Hepatocyte (in vitro differentiated cells): ENCODE results near the gene INPP5D. TPM values are rescaled to one million over a fixed set of nuclear protein-coding genes. Genes with fewer than 3 reads are reported as not detected.
"Not testable (repeated sequence)": the region's sequence is repeated elsewhere in the genome, so short reads cannot be mapped to it uniquely, and the experiment has no call there.

Source experiments
- DNase-seq: peaks from one replicate; pipeline ENCODE4 v3.0.0-alpha.2; 2016; ENCODE audit warnings: low spot score
- H2AFZ ChIP-seq: fragments of 200-600 bp; sonication (generic); 2 replicates; pipeline ENCODE4 v1.6.0; 2016; ENCODE audit warnings: antibody characterized with exemption, mild to moderate bottlenecking
- H3K27ac ChIP-seq: fragments of 200-600 bp; sonication (generic); 2 replicates; pipeline ENCODE4 v1.5.1; 2016; ENCODE audit warnings: mild to moderate bottlenecking
- H3K27me3 ChIP-seq: fragments of 200-600 bp; sonication (generic); 2 replicates; pipeline ENCODE4 v1.6.1; 2016
- H3K36me3 ChIP-seq: fragments of 200-600 bp; sonication (generic); replicated peaks from 2 replicates; pipeline ENCODE4 v1.5.1; 2016; ENCODE audit warnings: low read depth; ENCODE audit not compliant: insufficient read depth
- H3K4me1 ChIP-seq: fragments of 200-600 bp; sonication (generic); 2 replicates; pipeline ENCODE4 v1.5.1; 2016; ENCODE audit warnings: mild to moderate bottlenecking, moderate library complexity; ENCODE audit not compliant: insufficient read depth
- H3K4me2 ChIP-seq: fragments of 200-600 bp; sonication (generic); 2 replicates; pipeline ENCODE4 v1.6.0; 2016
- H3K4me3 ChIP-seq: fragments of 200-600 bp; sonication (generic); 2 replicates; pipeline ENCODE4 v1.5.1; 2016; ENCODE audit warnings: mild to moderate bottlenecking
- H3K79me2 ChIP-seq: fragments of 200-600 bp; sonication (generic); 2 replicates; pipeline ENCODE4 v1.6.0; 2017; ENCODE audit warnings: mild to moderate bottlenecking
- H3K9me2 ChIP-seq: fragments of 200-600 bp; sonication (generic); replicated peaks from 2 replicates; pipeline ENCODE4 v1.6.0; 2017; ENCODE audit warnings: mild to moderate bottlenecking; ENCODE audit not compliant: insufficient read depth
- H3K9me3 ChIP-seq: fragments of 200-600 bp; sonication (generic); 2 replicates; pipeline ENCODE4 v1.5.1; 2016; ENCODE audit warnings: low read depth, mild to moderate bottlenecking
- H4K20me1 ChIP-seq: fragments of 200-600 bp; sonication (generic); 2 replicates; pipeline ENCODE4 v1.6.0; 2016; ENCODE audit warnings: mild to moderate bottlenecking; ENCODE audit not compliant: insufficient read depth, poor library complexity, severe bottlenecking
- CTCF ChIP-seq: fragments of 200-600 bp; sonication (generic); IDR thresholded peaks from 2 replicates; pipeline ENCODE4 v1.5.1; 2016; ENCODE audit warnings: antibody characterized with exemption, mild to moderate bottlenecking; ENCODE audit not compliant: poor library complexity
- EZH2 ChIP-seq: fragments of 200-600 bp; sonication (generic); IDR thresholded peaks from 2 replicates; pipeline ENCODE4 v1.6.1; 2016; ENCODE audit warnings: antibody characterized with exemption, mild to moderate bottlenecking, borderline replicate concordance
- EZH2phosphoT487 ChIP-seq: fragments of 200-600 bp; sonication (generic); IDR thresholded peaks from one replicate; pipeline ENCODE4 v1.6.1; 2018; ENCODE audit warnings: antibody characterized with exemption, mild to moderate bottlenecking, low read depth, moderate library complexity; ENCODE audit not compliant: unreplicated experiment, severe bottlenecking
- WGBS: methylation state at CpG from one replicate; pipeline ENCODE4 v1.1.6; 2016; ENCODE audit warnings: low lambda C conversion rate; ENCODE audit errors: missing lambda C conversion rate; 5-methylcytosine and 5-hydroxymethylcytosine counted together
- polyA plus RNA-seq: library from polyadenylated mRNA; unstranded; fragments of >200 nt; fragmentation: Nextera tagmentation; extraction: Ambion mirVana; gene quantifications from 2 replicates; pipeline ENCODE4 v1.2.1, GENCODE V29; 2016
- total RNA-seq: library from RNA; depleted of rRNA; stranded (reverse); fragments of >200 nt; gene quantifications from 2 replicates; pipeline ENCODE4 v1.2.3, GENCODE V29; 2014

The INPP5D gene
- total and polyA plus RNA-seq, 2 experiments from 2014 or later: 3.3 to 5.2 TPM

GRCh38 chr2:233063269-233063975 is 3.3 kb downstream of the INPP5D start:
- Histone ChIP-seq H3K9me2 (no peaks in the 10 kb centered on the region), H3K4me3 (no peak overlapping the region), H3K4me1 (no peaks in the 10 kb centered on the region), H3K27me3 (no peaks in the 10 kb centered on the region), H3K4me2 (no peak overlapping the region), H3K79me2 (no peaks in the 10 kb centered on the region), H3K36me3 (no peaks in the 10 kb centered on the region), H4K20me1 (no peaks in the 10 kb centered on the region), H3K9me3 (no peaks in the 10 kb centered on the region), H3K27ac (no peak overlapping the region), H2AFZ (no peak overlapping the region)
- no peak for DNase-seq
- TF ChIP-seq EZH2phosphoT487: no peak
- no peak for TF ChIP-seq CTCF
- TF ChIP-seq EZH2: no peak
- 68% methylated on average over 13 of the region's 13 CpGs for WGBS

DNA sequence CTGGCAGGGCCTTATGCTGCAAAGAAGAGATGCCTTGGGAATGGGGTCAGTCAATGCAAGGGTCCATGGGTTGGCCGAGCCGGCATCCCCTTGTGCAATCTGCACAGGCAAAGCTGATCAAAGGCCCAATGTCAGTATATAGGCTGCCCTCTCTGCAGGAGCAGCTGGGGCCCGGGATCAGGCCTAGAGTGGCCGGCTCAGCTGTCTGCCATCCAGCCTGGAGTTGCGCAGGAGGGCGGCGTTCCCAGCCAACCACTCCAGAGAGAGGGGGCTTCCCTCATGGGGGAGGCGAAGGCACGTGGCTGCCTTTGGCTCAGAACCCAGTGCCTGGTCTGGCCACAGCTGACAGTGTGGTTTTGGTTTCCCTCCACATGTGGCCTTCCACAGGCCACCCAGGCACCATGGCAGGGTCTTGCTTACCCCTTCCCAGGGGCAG is 3.9 kb downstream of the INPP5D start:
- H3K79me2 ChIP-seq: no peaks in the 10 kb centered on the region
- H4K20me1 ChIP-seq: no peaks in the 10 kb centered on the region
- TF ChIP-seq EZH2phosphoT487 (no peak), CTCF (no peak), EZH2 (no peak)
- H3K27me3 ChIP-seq: no peaks in the 10 kb centered on the region
- no peaks in the 10 kb centered on the region for H3K4me1 ChIP-seq
- no peak overlapping the region for H2AFZ ChIP-seq
- no peaks in the 10 kb centered on the region for H3K9me2 ChIP-seq
- no peak for DNase-seq
- H3K4me2 ChIP-seq: no peak overlapping the region
- H3K36me3 ChIP-seq: no peaks in the 10 kb centered on the region
- H3K9me3 ChIP-seq: no peaks in the 10 kb centered on the region
- 91% methylated on average over 9 of the region's 9 CpGs for WGBS
- no peak overlapping the region for H3K4me3 ChIP-seq
- H3K27ac ChIP-seq: no peak overlapping the region

DNA sequence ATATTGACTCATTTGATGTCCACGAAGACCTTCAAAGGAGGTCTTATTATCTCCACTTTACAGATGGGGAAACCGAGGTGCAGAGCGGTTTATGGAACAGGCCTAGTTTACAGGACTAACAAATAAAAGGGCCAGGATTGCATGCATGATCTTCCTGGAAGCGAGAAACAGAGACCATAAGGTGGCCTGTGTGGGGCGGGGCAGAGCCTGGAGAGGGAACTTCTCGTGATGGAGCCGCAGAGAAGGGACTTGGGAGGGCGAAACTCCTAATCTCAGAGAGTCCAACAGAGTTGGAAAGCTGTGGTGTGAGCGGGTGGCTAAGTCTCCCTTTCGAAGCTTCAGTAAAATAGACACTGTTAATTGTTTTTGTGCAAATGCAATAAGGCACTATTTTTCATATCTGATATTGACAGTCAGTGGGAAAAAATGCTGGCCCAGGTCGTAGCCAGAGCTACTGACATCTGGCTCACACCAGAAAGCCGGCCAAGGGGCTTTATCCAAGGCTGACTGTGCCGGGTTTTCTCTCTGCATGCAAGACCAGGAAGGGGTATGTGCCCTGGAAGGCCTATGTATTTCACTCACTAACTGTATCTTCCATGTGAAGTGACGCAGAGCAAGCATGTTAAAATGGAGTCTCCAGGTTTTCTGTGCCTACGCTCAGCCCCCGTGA is 4.5 kb downstream of the INPP5D start:
- H3K36me3 ChIP-seq: no peaks in the 10 kb centered on the region
- 86% methylated on average over 16 of the region's 16 CpGs for WGBS
- H2AFZ ChIP-seq: no peak overlapping the region
- no peaks in the 10 kb centered on the region for H3K9me3 ChIP-seq
- H4K20me1 ChIP-seq: no peaks in the 10 kb centered on the region
- no peaks in the 10 kb centered on the region for H3K27me3 ChIP-seq
- H3K4me2 ChIP-seq: no peak overlapping the region
- H3K9me2 ChIP-seq: no peaks in the 10 kb centered on the region
- no peak overlapping the region for H3K4me3 ChIP-seq
- no peak for DNase-seq
- TF ChIP-seq EZH2: no peak
- no peak for TF ChIP-seq CTCF
- TF ChIP-seq EZH2phosphoT487: no peak
- H3K27ac ChIP-seq: no peak overlapping the region
- H3K79me2 ChIP-seq: no peaks in the 10 kb centered on the region
- no peaks in the 10 kb centered on the region for H3K4me1 ChIP-seq

GRCh38 chr2:233065200-233065589 is 5.1 kb downstream of the INPP5D start:
- not testable (repeated sequence) for H3K4me3 ChIP-seq, H3K4me2 ChIP-seq, H2AFZ ChIP-seq, H4K20me1 ChIP-seq, H3K36me3 ChIP-seq, H3K27me3 ChIP-seq, H3K27ac ChIP-seq, DNase-seq, H3K9me3 ChIP-seq, H3K4me1 ChIP-seq, H3K79me2 ChIP-seq, H3K9me2 ChIP-seq
- 97% methylated on average over 4 of the region's 4 CpGs for WGBS
